HG03575 (cell line): Measurements from ENCODE around the gene EFNA5.

Experiments
- ATAC-seq: cut with Tn5 transposase; IDR thresholded peaks from one replicate; pipeline ENCODE4 v1.9.1; 2021; ENCODE audit not compliant: unreplicated experiment, insufficient number of reproducible peaks, low FRiP score; ENCODE audit errors: extremely low read depth

EFNA5 gene

DNA sequence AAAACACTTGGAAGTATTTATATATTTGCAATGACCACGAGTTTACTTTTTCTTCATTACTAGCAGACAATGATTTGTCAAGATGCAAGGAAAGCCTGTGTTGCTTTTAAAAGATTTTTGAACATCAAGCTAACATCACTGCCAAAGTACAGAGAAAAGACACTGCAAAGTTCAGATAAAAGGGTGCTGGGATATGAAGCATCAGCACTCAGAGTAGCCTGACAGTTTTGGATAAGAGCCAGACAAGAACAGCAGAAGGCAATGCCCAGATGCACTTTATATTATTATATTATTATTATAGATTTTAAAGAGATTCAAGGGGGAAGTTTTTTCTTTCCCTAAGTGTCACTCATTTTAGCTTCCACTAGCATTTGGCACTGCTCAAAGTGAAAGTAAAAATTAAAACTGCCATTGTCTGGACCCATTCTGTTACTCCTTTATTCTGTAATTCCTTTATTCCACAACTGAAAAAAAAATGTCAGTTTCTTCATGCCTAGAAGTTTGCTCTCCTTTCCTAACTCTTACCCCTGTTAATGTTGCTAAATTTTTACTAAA, 240.6 kb downstream of the EFNA5 start:
- no peak for ATAC-seq

DNA sequence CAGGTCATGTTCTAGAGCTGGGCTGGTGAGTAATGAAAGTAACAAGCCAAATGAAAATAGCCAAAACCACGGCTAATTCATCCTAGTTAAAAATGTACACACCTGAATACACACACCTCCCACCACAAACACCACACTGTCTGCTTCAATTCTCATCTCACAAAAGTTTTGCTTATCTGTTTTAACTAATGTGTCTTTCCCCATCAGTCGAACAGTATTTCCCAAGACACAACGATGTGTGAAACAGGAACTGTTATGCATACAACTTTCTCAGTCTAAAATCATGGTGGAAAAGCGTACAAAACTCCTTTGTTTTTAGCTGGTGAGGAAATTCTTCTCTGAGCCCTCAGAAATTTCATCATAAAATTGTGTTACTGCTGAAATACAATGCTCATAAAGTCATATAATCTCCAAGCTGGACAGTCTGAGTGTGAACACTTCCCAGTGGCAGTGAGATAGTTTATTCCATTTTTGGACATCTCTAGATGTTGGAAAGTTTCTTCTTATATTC, 242.4 kb downstream of the EFNA5 start:
- ATAC-seq: no peak

DNA sequence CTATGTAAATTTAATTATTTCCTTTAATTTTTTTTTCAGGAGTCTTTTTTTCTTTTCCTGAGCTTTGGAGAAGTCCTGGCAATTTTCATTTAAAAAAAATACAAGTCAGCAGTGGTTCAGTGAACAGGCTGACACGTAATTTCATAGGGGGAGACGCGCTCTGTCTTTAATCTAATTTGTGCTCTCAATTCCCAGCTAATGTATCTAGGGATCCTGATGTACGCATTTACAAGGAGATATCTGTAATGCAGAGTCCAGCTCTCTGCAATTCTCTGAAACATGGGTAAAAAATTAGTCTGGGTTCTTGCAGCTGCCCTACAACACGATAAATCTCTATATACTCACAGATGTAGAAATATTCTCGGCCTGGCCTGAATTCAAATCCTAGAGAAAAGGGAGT, 243.9 kb downstream of the EFNA5 start:
- ATAC-seq: no peak

DNA sequence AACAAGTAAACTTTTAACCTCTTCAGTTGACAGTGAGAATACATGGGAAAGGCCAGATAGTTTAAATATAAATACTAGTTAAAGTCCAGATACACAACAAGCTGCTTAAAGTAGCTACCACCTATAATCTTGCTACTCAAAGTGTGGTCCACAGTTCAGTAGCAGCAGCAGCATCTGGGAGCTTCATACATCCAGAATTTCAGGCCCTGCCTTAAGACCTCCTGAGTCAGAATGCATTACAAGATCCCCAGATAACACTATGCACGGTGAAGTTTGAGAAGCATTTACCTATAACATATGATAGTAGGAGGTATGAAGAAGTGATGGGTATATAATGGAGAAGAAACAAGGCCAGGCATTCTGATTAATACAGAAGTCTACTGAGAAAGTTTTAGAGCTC, 244.5 kb downstream of the EFNA5 start:
- ATAC-seq: no peak

DNA sequence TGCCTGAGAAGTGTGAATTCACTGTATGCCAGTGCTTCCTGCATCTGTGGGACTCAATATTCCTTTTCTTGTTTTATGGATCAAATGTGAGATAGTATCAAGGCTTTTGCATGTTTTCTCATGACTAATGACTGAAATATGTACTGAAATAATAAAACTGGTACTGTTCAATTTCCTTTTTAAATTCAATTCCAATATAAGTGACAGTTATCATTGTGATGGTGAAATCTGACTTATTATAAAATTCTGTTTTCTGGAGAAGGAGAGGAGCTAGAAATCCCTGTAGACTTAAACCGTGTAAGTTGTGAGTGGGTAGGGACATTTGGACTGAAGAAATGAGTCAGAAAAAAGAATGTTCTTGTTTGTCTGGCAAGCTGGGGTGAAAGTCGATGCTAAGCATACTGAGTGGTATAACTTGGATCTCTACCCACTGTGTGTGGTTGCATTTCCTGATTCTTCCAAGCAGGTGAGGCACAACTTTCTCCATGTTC, 245.2 kb downstream of the EFNA5 start:
- no peak for ATAC-seq

DNA sequence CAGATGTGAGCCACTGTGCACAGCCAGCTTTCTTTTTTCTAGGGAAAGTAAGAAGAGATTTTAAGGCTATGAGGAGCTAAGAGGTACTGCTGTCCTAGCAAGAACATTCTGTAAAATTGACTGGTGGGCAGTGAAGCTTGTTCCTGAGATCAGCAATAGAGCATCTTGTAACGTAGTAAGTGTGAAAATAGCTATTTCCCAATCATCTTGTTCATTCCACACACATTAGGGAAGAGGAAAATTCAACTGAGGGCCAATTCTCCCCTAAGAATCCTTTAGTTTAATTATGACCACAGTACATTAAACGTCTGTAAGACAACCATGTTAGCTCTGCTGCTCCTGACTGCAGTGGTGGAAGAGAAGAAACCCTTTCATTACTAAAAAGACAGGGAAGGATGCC, 246.2 kb downstream of the EFNA5 start:
- no peak for ATAC-seq

DNA sequence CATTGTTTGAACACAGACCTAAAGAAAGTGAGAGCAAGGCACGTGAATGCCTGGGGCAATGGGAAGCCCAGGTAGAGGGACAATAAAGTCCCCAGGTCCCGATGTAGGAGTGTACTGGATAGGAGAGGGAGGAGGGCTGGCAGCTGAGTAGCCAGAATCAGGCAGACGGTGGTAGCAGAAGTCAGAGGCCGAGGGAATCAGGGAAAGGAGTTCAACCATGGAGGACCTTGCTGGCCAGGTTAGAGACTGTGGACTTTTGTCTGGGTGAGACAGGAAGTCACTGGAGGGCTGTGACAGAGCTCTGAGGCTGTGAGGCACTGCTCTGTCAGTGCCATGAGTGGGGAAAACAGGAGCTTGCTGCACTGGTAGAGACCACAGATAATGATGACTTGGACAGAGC, 248.2 kb downstream of the EFNA5 start:
- ATAC-seq: no peak

DNA sequence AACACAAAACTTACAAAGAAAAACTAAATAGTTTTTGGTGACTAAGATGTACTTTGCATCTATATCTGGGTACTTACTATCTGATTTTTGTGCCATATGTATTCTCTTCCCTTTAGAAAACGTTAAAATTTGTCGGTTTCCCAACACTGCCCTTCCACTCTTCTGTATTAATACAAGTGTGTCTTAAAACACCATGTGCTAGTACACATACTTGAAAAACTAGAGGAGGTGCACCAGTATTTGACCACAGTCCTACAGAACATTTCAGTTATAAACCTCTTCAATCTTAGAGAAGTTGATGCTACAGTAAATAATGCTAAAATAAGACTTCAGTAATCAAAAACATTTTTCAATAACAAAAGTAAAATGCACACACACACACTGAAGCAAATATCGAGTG, 251.2 kb downstream of the EFNA5 start:
- no peak for ATAC-seq

DNA sequence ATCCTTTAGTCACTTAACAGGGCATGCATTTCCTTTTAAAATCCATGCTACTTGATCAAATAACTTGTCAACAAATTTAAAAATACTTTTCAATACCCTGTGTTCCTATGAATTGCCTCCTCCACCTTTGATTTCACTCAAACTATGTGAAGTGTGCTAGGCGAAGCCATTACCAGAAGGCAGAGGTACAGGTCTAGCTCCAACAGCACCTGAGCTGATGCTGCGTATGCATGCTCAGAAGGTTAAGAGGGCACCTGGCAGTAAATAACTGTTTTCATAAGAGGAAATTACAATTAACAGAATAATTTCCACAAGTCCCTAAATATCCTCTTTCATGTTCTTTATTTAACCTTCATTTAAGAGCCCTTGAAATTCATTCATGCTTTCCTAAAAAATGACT, 251.8 kb downstream of the EFNA5 start:
- ATAC-seq: no peak

DNA sequence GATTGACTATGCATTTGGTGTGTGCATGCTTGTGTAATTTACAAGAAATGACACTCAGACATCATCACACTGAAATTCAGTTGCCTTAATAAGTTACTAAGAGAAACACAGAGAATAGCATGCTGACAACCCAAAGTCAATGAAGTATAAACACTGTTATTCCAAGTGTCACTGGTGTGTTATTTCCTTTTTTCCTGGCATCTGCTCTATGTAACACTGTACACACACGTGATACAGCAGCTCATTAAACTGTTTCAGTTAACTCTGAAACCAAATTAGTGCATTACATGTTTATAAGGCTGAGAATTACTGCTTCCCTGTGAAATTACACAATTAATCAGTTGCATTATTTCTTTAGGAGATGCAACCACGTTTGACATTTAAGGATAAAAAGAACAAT, 252.7 kb downstream of the EFNA5 start:
- ATAC-seq: no peak

DNA sequence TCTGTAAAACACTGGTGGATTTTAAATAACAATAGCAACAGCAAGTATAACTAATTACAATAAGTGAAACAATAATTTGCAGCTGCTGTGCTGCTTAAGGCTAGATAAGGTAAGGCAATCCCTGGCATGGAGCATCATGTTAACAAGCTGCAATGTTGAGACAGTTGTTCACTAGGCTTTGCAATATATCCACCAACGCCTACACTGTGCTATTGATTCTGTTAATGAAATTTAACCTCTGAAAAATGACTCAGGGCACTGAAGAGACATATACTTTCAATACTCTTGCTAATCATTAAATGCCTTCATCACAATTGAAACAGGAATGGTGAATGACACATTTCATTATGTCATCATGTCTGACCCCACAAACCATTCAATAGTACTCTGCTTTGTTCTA, 255.0 kb downstream of the EFNA5 start:
- ATAC-seq: no peak

DNA sequence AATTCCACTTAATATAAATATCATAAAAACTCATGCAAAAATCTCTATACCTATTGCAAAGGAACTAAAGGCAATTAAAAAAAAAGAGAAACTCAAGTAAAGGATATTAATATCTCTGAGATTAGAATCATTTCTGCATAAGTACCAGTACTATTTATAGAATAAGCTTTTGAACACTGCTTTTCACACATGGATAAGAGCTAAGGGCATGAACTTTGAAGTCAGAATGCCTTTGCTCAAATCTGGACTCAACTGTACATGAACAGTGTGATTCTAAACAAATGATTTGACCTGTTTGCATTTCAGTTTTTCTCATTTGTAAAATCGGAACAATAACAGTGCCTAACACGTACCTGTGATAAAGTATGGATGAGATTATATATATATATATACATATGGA, 255.9 kb downstream of the EFNA5 start:
- ATAC-seq: no peak

DNA sequence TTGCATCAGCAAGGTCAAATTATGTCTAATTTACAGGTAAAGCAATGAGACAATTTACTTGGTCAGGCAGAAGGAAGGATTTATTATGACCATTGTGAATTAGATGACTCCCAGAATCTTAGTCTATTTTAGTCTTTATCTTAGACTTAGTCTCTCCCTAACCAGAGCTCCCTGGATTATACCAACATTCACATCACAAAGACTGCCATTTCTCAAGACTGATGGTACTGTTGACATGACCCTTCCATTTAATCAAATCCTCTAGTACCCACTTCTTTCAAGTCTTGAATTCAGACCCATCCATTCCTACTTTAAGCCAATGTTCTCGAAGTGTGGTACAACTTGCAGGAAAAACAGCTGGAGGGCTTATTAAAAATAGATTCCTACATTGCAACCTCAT, 257.0 kb downstream of the EFNA5 start:
- ATAC-seq: no peak

DNA sequence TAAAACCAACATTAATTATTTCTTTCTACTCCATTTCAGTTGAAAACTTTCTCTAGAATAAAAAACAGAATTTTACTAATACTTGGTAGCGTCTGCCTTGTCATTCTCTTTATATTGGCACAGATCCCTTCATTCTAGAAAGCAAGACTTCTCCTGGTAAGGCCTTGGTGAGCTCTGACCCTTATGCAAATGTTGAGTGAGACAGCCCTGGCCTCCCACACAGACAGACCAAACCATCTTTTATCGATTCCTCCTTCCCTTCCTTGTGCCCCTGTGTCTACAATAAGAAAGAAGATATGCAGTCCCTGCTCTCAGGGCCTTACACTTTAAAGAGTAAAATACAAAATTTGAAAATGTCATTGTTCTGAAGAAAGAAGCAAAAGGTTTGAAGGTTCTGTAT, 262.2 kb downstream of the EFNA5 start:
- ATAC-seq: no peak

DNA sequence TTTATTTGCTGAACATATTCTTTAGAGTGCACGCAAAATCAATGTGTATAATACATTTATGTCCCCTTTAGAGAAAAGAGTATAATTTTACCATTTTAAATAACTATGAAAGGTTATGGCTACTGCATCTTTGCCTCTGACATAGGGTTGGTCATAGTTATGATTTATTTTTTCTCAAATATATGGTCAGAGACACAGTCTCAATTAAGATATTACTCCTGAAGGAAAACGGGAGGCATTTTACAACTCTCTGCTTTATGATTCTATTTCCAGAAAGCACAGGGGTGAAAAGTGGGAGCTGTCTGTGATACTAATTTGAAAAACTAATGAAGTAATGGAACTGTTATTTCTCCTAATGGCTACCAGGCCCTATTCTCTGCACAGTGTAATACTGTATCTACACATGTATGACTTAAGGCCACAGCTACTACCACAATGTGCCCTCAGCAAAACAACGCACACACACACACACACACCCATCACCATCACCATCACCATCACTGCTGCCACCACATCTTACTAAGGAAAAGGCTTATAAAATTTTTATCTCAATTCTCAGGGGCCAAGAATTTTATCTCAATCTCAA, 262.9 kb downstream of the EFNA5 start:
- ATAC-seq: no peak

DNA sequence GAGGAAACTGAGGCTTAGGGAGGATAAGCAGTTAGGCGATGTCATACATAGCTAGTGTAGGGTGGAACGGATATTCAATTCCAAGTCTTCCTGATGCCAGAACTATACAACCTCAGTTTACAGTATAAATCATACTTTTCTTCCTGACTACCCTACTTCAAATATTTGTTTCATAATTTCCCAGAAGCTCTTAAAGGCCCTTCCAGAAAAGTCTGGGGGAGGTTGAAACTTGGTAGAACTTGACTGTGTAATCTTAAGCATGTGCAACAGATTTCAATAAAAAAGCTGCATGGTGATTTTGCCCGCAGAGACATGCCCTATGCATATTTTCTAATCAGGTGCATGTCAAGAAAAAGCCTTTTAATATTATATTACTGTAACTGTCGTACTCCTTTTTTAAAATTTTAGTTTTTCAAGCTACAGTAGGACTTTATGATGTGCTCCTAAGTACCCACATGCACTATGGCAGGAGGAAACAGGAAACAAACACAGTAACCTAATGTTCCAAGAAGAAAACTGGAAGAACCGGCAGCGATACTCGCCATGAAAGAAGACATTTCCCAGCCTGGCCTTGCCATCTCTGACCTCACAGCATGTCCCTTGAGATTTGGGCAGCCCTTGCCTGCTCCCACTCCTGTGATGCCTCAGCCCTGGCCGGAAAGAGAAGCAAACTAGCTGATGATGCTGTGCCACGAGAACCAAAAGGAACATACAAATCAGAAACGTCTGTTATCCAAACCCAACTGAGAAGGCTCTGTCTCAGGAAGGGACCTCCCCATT, 266.0 kb downstream of the EFNA5 start:
- ATAC-seq: no peak

DNA sequence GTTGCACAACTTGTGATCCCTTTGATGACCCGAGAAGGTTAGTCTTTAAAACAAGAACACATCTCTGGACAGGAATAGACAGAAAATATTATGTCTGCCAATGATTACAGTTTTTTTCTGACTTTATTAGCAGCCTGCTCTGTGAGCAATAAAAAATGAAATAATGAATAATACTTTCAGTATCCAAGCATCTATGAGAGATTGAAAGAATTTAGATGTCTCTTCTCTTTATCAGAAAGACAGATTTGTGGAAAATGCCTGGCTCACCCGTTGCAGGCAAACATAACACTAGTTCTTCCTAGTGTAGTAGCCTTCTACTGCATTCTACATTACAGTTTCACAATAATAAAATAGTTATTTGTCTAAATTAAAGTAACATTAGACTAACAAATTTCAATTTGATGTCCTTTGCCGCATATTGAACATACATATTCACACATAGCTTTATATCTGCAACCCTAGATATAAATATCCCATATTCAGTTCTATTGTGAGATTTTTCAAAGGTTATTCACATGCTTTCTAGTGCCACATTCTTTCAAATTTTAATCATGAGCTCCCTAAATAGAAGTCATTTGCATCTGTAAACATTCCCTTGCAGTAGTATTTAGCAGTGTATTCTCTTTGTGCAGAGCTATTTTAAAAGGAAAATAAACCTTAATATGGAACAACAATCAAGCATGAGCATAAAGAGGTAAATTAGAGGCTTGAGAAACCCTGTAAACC, 267.3 kb downstream of the EFNA5 start:
- no peak for ATAC-seq

DNA sequence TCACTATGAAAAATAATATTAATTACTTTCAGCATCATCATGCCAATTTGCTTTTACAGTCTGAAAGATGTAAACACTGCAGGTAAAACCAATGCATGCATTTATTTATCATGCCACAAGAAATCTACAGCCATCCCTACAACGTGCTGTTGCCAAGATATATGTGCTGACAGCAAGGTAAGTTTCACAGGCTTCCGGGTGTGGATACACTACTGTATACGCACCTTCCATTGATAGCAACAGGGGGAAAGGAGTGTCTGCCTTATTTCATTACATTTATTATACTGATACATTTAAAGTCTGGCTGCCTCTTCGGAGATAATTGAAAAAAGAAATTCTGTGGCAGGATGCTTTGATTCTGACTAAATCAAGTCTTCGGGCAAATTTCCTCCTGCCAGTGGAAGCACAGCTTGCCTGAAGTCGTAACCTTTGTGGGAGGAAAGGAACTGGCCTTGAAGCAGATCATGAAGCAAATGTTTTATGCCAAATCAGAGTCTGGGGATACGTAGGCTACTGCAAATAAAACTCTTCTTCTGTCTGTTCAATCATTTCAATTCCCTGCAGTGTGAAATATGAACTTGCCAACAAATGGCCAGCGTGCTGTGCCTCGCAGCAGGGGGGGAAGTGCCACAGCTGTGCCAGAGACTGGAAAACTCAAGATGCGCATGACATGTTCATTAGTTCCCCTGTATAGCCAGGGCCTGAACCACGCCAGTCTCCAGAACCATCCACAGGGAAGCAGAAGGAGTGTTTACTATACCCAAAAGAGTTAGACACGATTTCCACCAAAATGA, 268.1 kb downstream of the EFNA5 start:
- no peak for ATAC-seq
